ENCODE results near the gene BID.

DNA sequence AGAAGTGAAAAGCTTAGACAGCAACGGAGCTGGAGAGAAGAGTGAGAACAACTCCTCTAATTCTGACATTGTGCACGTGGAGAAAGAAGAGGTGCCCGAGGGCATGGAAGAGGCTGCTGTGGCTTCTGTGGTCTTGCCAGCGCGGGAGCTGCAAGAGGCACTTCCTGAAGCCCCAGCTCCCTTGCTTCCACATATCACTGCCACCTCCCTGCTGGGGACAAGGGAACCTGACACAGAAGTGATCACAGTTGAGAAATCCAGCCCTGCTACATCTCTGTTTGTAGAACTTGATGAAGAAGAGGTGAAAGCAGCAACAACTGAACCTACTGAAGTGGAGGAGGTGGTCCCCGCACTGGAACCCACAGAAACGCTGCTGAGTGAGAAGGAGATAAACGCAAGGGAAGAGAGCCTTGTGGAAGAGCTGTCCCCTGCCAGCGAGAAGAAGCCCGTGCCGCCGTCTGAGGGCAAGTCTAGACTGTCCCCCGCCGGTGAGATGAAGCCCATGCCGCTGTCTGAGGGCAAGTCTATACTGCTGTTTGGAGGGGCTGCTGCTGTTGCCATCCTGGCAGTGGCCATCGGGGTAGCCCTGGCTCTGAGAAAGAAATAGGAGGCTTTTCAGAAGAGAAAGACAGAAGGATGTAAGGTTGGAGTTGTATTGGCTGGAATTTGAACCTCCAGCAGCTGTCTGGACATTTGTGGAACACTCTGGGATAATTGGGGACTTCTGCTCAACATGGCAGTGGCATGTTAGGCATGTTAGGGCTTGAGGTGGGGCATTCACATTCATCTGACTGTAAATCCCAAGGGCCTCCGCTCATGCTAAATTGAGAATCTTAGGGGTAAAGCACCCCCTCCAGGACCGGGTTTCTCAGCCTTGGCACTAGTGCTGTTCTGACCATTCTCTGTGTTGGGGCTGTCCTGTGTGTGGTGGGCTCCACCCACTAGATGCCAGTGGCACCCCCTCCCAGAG, 47.1 kb downstream of the BID start:
- TF ChIP-seq CTCF (IDR thresholded peaks at IDR 0.05) (no peak), EZH2 (IDR thresholded peaks at IDR 0.05) (no peak), EZH2phosphoT487 (IDR thresholded peaks at IDR 0.05) (no peak)

All from neural progenitor cell (in vitro differentiated cells).